KMS-11 (cell line): Measurements from ENCODE around the gene SLC25A29.

Experiments used
- H2AFZ ChIP-seq: fragments of 200-600 bp; sonication (generic); 2 replicates; pipeline ENCODE4 v1.6.1; 2016; ENCODE audit warnings: antibody characterized with exemption, mixed run types, low read depth
- H3K27ac ChIP-seq: fragments of 200-600 bp; sonication (generic); 2 replicates; pipeline ENCODE4 v1.6.1; 2016; ENCODE audit warnings: mild to moderate bottlenecking, mixed run types
- H3K27me3 ChIP-seq: fragments of 200-600 bp; sonication (generic); 2 replicates; pipeline ENCODE4 v1.6.1; 2017; ENCODE audit warnings: mild to moderate bottlenecking, low read depth, mixed run types, moderate library complexity; ENCODE audit not compliant: insufficient read depth
- H3K36me3 ChIP-seq: fragments of 200-600 bp; sonication (generic); 2 replicates; pipeline ENCODE4 v1.6.1; 2017; ENCODE audit warnings: mild to moderate bottlenecking, mixed run types; ENCODE audit not compliant: insufficient read depth
- H3K4me1 ChIP-seq: fragments of 200-600 bp; sonication (generic); 2 replicates; pipeline ENCODE4 v1.6.1; 2016; ENCODE audit warnings: mild to moderate bottlenecking, low read depth, mixed run types; ENCODE audit not compliant: poor library complexity, severe bottlenecking
- H3K4me2 ChIP-seq: fragments of 200-600 bp; sonication (generic); 2 replicates; pipeline ENCODE4 v1.7.0; 2016; ENCODE audit warnings: mild to moderate bottlenecking, mixed run types
- H3K4me3 ChIP-seq: fragments of 200-600 bp; sonication (generic); IDR thresholded peaks from 2 replicates; pipeline ENCODE4 v1.6.1; 2017; ENCODE audit warnings: low read depth, low read length, mixed read lengths; ENCODE audit not compliant: insufficient read depth
- H3K79me2 ChIP-seq: fragments of 200-600 bp; sonication (generic); 2 replicates; pipeline ENCODE4 v1.6.1; 2016; ENCODE audit warnings: low read depth, mixed run types; ENCODE audit not compliant: insufficient read depth
- H3K9ac ChIP-seq: fragments of 200-600 bp; sonication (generic); 2 replicates; pipeline ENCODE4 v1.6.1; 2016; ENCODE audit warnings: mild to moderate bottlenecking, mixed run types
- H4K20me1 ChIP-seq: fragments of 200-600 bp; sonication (generic); 2 replicates; pipeline ENCODE4 v1.6.1; 2016; ENCODE audit warnings: mild to moderate bottlenecking, mixed run types; ENCODE audit not compliant: insufficient read depth
- CTCF ChIP-seq: fragments of 200-600 bp; sonication (generic); conservative IDR thresholded peaks from 2 replicates; pipeline ENCODE4 v1.6.1; 2017; ENCODE audit warnings: low read depth, mild to moderate bottlenecking, antibody characterized with exemption, low read length, moderate library complexity, mixed read lengths

Gene SLC25A29

GRCh38 chr14:100275214-100275613 is 31.0 kb downstream of the SLC25A29 start:
- no peak overlapping the region for H3K4me3 ChIP-seq
- no peaks in the 10 kb centered on the region for H3K36me3 ChIP-seq
- no peak overlapping the region for H3K4me2 ChIP-seq
- no peak overlapping the region for H2AFZ ChIP-seq
- peaks cover 81% of the 10 kb centered on the region for H3K79me2 ChIP-seq
- no peak overlapping the region for H3K9ac ChIP-seq
- H4K20me1 ChIP-seq: peaks cover 21% of the 10 kb centered on the region
- no peaks in the 10 kb centered on the region for H3K27me3 ChIP-seq
- peaks cover 28% of the 10 kb centered on the region for H3K4me1 ChIP-seq
- H3K27ac ChIP-seq: no peak overlapping the region
- no peak for TF ChIP-seq CTCF

- peaks cover 27% of the 10 kb centered on the region for H3K4me1 ChIP-seq
- H3K4me2 ChIP-seq: no peak overlapping the region
- no peak overlapping the region for H2AFZ ChIP-seq
- no peak overlapping the region for H3K27ac ChIP-seq
- no peak for TF ChIP-seq CTCF
- H3K36me3 ChIP-seq: no peaks in the 10 kb centered on the region
- H3K79me2 ChIP-seq: peaks cover 80% of the 10 kb centered on the region
- no peaks in the 10 kb centered on the region for H3K27me3 ChIP-seq
- H4K20me1 ChIP-seq: peaks cover 23% of the 10 kb centered on the region
- H3K4me3 ChIP-seq: no peak overlapping the region
- H3K9ac ChIP-seq: no peak overlapping the region
These were observed 32.0 kb downstream of the SLC25A29 start for GRCh38 chr14:100274250-100274649.

GRCh38 chr14:100271247-100271939 is 34.9 kb downstream of the SLC25A29 start:
- Histone ChIP-seq H3K4me1 (no peaks in the 10 kb centered on the region), H3K4me3 (no peak overlapping the region), H3K4me2 (no peak overlapping the region), H3K27ac (no peak overlapping the region), H3K79me2 (peaks cover 85% of the 10 kb centered on the region), H2AFZ (no peak overlapping the region), H4K20me1 (peaks cover 17% of the 10 kb centered on the region), H3K9ac (no peak overlapping the region), H3K27me3 (no peaks in the 10 kb centered on the region), H3K36me3 (no peaks in the 10 kb centered on the region)
- 0 out of 2 replicates have a peak, but pooled peaks have one; percentile 25 for TF ChIP-seq CTCF

- no peaks in the 10 kb centered on the region for H3K4me1 ChIP-seq
These were observed 37.5 kb downstream of the SLC25A29 start for GRCh38 chr14:100268591-100269207.

More at GRCh38 chr14:100268591-100269207, 37.5 kb downstream of the SLC25A29 start:
- Histone ChIP-seq H3K4me3 (no peak overlapping the region), H3K27ac (no peak overlapping the region), H3K9ac (no peak overlapping the region), H3K79me2 (peaks cover 93% of the 10 kb centered on the region), H4K20me1 (peaks cover 16% of the 10 kb centered on the region; the same call in 1 of the 2 replicates), H3K4me2 (no peak overlapping the region), H2AFZ (no peak overlapping the region), H3K27me3 (no peaks in the 10 kb centered on the region), H3K36me3 (no peaks in the 10 kb centered on the region)
- TF ChIP-seq CTCF: no peak
